Measurements from ENCODE around the gene SIL1. TPM values are rescaled to one million over a fixed set of nuclear protein-coding genes. Genes with fewer than 3 reads are reported as not detected.

The SIL1 gene
- total and polyA plus RNA-seq, 2 of the 8 experiments (the other 6 are each of a cell fraction or from before 2014, with no cell fraction given), result 8.3 to 12.8 TPM

DNA sequence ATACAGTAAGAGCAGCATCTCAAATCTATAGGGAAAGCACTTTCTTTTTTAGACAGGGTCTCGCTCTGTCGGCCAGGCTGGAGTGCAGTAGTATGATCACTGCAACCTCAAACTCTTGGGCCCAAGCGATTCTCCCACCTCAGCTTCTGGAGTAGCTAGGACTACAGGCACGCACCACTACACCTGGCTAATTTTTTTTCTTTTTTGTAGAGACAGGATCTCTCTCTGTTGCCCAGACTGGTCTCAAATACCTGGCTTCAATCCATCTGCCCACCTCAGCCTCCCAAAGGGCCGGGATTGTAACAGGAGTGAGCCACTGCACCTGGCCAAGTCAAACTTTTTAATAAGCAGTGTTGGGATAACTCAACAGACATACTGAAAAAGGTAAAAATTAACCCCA is 107.6 kb downstream of the SIL1 start:
- no peak overlapping the region for H2BK120ac ChIP-seq (replicated peaks; ENCODE audit: low read depth, low read length)

More for the DNA sequence above, 107.6 kb downstream of the SIL1 start:
- no peak overlapping the region for H4K5ac ChIP-seq (ENCODE audit: insufficient read length, low read depth, low read length)
- H2BK15ac ChIP-seq (ENCODE audit: low read length), result no peak overlapping the region
- TF ChIP-seq MAFK (IDR thresholded peaks at IDR 0.05; ENCODE audit: low read depth, low read length) (no peak), SAP30 (IDR thresholded peaks at IDR 0.05; ENCODE audit: insufficient read depth, insufficient replicate concordance, low read length) (no peak), KDM5A (IDR thresholded peaks at IDR 0.05; ENCODE audit: low read length) (no peak), TAF1 (IDR thresholded peaks at IDR 0.05; ENCODE audit: low read depth, low read length) (no peak)
- H4K20me1 ChIP-seq (replicated peaks in 1 of 2; ENCODE audit: control insufficient read depth in 1 of 2, insufficient read depth in 2 of 2, low read length in 2 of 2), result no peaks in the 10 kb centered on the region
- no peaks in the 10 kb centered on the region for H3K23me2 ChIP-seq (ENCODE audit: low read depth, low read length)
- no peaks in the 10 kb centered on the region for H3K4me1 ChIP-seq (replicated peaks in 1 of 4; ENCODE audit: control insufficient read depth in 3 of 4, insufficient read depth in 4 of 4, low read length in 3 of 4)
- no peak overlapping the region for H3K56ac ChIP-seq (replicated peaks; ENCODE audit: insufficient read length, low read depth, low read length)
- CTCF ChIA-PET (ENCODE audit: partially characterized antibody), result no interaction called here
- H4K8ac ChIP-seq (ENCODE audit: extremely low read depth, insufficient read depth, low read length), result no peak overlapping the region
- H3K18ac ChIP-seq (ENCODE audit: extremely low read depth, low read length), result no peak overlapping the region
- no peak overlapping the region for H2BK12ac ChIP-seq (ENCODE audit: low read depth, low read length)
- POLR2A ChIA-PET (ENCODE audit: partially characterized antibody), result no interaction called here
- no peak overlapping the region for H3K4me3 ChIP-seq (ENCODE audit: extremely low read depth in 1 of 4, insufficient read depth in 2 of 4, low read depth in 3 of 4, low read length in 4 of 4)
- no peaks in the 10 kb centered on the region for H3K79me2 ChIP-seq (ENCODE audit: control insufficient read depth in 1 of 2, insufficient read depth in 2 of 2, low read length in 2 of 2)
- no peaks in the 10 kb centered on the region for H3K36me3 ChIP-seq (ENCODE audit: control insufficient read depth in 2 of 4, insufficient read depth in 4 of 4, low read length in 3 of 4)
- no peak overlapping the region for H3K9ac ChIP-seq (replicated peaks in 1 of 4; ENCODE audit: extremely low read depth in 1 of 4, low read depth in 3 of 4, low read length in 3 of 4)
- 95% methylated on average over 5 of the region's 5 CpGs; no CpG with 5 or more reads in 1 of the 2 experiments for WGBS, 2 experiments (ENCODE audit: extremely low coverage in 1 of 2, insufficient coverage in 1 of 2, insufficient read length in 1 of 2, insufficient replicate concordance in 2 of 2, low coverage in 1 of 2, low lambda C conversion rate in 2 of 2, missing lambda C conversion rate in 1 of 2)
- FAIRE-seq, result no peak
- no peak overlapping the region for H3K23ac ChIP-seq (ENCODE audit: insufficient read length)
- H2AK5ac ChIP-seq (ENCODE audit: low read depth, low read length), result no peak overlapping the region
- H2BK20ac ChIP-seq (ENCODE audit: low read length), result no peak overlapping the region
- H2BK5ac ChIP-seq (ENCODE audit: low read depth, low read length), result no peak overlapping the region
- no peak overlapping the region for H3K4me2 ChIP-seq (ENCODE audit: insufficient read depth in 1 of 2, low read depth in 2 of 2, low read length in 2 of 2)
- no peak overlapping the region for H3K14ac ChIP-seq (ENCODE audit: insufficient read length)
- no peak overlapping the region for H4K91ac ChIP-seq (replicated peaks; ENCODE audit: insufficient read length, low read length)
- H3K27me3 ChIP-seq (replicated peaks in 1 of 4; ENCODE audit: control insufficient read depth in 3 of 4, extremely low read depth in 1 of 4, insufficient read depth in 3 of 4, low read length in 3 of 4), result no peaks in the 10 kb centered on the region
- H3K9me3 ChIP-seq (ENCODE audit: insufficient read depth in 2 of 2, low read depth in 1 of 2, low read length in 1 of 2), result no peaks in the 10 kb centered on the region
- no peak overlapping the region for H3K27ac ChIP-seq (ENCODE audit: low read depth, low read length)
- H2AFZ ChIP-seq (ENCODE audit: low read length), result no peak overlapping the region
- no peak for DNase-seq (ENCODE audit: low read depth in 1 of 2, low spot score in 2 of 2)
- no peak overlapping the region for H3K4ac ChIP-seq (replicated peaks; ENCODE audit: insufficient read length, low read depth, low read length)
- H3K79me1 ChIP-seq (ENCODE audit: low read depth, low read length), result no peaks in the 10 kb centered on the region
